ENCODE data around the gene TBX5.

DNA sequence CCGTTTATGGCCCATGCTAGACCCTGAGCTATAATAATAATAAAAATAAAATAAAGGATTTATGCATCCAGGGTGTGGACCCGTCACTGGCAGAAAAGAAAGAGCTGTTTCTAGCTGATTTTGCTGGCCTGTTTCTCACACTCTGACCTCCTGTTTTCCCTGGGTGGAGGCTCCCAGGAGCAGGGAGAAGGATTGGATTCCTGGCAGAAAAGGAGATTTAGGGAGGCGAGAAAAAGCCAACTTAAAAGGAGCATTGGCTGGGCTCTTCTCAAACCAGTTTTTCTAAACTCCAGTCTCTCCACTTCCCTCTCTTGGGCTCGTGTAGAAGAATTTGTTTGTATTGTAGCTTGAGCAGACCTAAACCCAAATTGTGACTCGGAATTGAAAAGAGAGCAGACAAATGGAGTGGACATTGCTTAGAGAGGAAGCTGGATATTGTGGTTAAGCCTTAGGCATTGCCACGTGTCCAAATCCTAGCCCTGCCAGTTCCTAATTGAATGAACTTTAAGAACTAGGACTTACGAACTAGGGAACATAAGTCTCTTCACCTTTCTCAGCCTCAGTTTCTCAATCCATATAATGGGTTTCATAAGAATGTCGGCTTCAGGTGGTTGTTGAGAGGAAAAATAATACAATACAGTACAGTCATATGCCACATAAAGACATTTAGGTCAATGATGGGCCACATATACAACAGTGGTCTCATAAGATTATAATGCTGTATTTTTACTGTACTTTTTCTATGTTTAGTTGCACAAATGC, 14.4 kb upstream of the TBX5 start:
- TF ChIP-seq EZH2 (IDR thresholded peaks at IDR 0.05; ENCODE audit: borderline replicate concordance, insufficient read depth, low read depth, low read length, poor library complexity, severe bottlenecking) (no peak), CTCF (IDR thresholded peaks at IDR 0.05) (no peak)

All from B cell (primary cell).